IPS-18c (cell line): ENCODE measurements around the gene CRYAB.
"Not testable (repeated sequence)": the region's sequence is repeated elsewhere in the genome, so short reads cannot be mapped to it uniquely, and the experiment has no call there.

Experiments used
- H3K4me3 ChIP-seq: 2 replicates; pipeline ENCODE4 v1.7.0; 2013; ENCODE audit warnings: low read depth, mild to moderate bottlenecking, low read length, moderate library complexity; ENCODE audit not compliant: insufficient read depth
- H3K9me3 ChIP-seq: one replicate; pipeline ENCODE4 v1.6.1; 2013; ENCODE audit warnings: mild to moderate bottlenecking, low read length, moderate library complexity; ENCODE audit not compliant: control insufficient read depth, insufficient read depth

The CRYAB gene

GRCh38 chr11:111937461-111937769 is 25.8 kb upstream of the CRYAB start:
- Histone ChIP-seq H3K4me3 (peak overlapping the region; percentile 75), H3K9me3 (no peaks in the 10 kb centered on the region)

- Histone ChIP-seq H3K4me3 (peak overlapping the region; percentile 75), H3K9me3 (no peaks in the 10 kb centered on the region)
Measured at GRCh38 chr11:111936040-111936540, 24.5 kb upstream of the CRYAB start.

GRCh38 chr11:111935317-111936039 is 23.9 kb upstream of the CRYAB start:
- Histone ChIP-seq H3K9me3 (no peaks in the 10 kb centered on the region), H3K4me3 (no peak overlapping the region; the same call in 1 of the 2 replicates)

GRCh38 chr11:111934306-111934705 is 22.7 kb upstream of the CRYAB start:
- H3K4me3 ChIP-seq, result no peak overlapping the region
- H3K9me3 ChIP-seq, result no peaks in the 10 kb centered on the region

- no peaks in the 10 kb centered on the region for H3K9me3 ChIP-seq
- no peak overlapping the region for H3K4me3 ChIP-seq
Measured at GRCh38 chr11:111933872-111934271, 22.3 kb upstream of the CRYAB start.

GRCh38 chr11:111933176-111933575 is 21.6 kb upstream of the CRYAB start:
- H3K4me3 ChIP-seq, H3K9me3 ChIP-seq: not testable (repeated sequence)

GRCh38 chr11:111932611-111932950 is 21.0 kb upstream of the CRYAB start:
- Histone ChIP-seq H3K9me3 (no peaks in the 10 kb centered on the region), H3K4me3 (no peak overlapping the region)

GRCh38 chr11:111930472-111930871 is 18.9 kb upstream of the CRYAB start:
- Histone ChIP-seq H3K4me3 (no peak overlapping the region), H3K9me3 (no peaks in the 10 kb centered on the region)

- Histone ChIP-seq H3K4me3 (peak overlapping the region; percentile 56), H3K9me3 (no peaks in the 10 kb centered on the region)
Measured at GRCh38 chr11:111926505-111927391, 15.2 kb upstream of the CRYAB start.

GRCh38 chr11:111925953-111926352 is 14.4 kb upstream of the CRYAB start:
- no peaks in the 10 kb centered on the region for H3K9me3 ChIP-seq
- no peak overlapping the region for H3K4me3 ChIP-seq

GRCh38 chr11:111923951-111924350 is 12.4 kb upstream of the CRYAB start:
- Histone ChIP-seq H3K4me3 (no peak overlapping the region), H3K9me3 (no peaks in the 10 kb centered on the region)

- no peaks in the 10 kb centered on the region for H3K9me3 ChIP-seq
- no peak overlapping the region for H3K4me3 ChIP-seq
Measured at GRCh38 chr11:111923351-111923788, 11.8 kb upstream of the CRYAB start.

- H3K4me3 ChIP-seq, result no peak overlapping the region
- H3K9me3 ChIP-seq, result no peaks in the 10 kb centered on the region
Measured at GRCh38 chr11:111922803-111923202, 11.2 kb upstream of the CRYAB start.

GRCh38 chr11:111921541-111922230 is 10.1 kb upstream of the CRYAB start:
- Histone ChIP-seq H3K9me3 (no peaks in the 10 kb centered on the region), H3K4me3 (no peak overlapping the region)

- Histone ChIP-seq H3K9me3 (no peaks in the 10 kb centered on the region), H3K4me3 (no peak overlapping the region)
Measured at GRCh38 chr11:111920908-111921307, 9.3 kb upstream of the CRYAB start.

GRCh38 chr11:111918390-111919256 is 7.1 kb upstream of the CRYAB start, which contains the start of gene C11orf52:
C11orf52 (plus strand) TSS chr11:111918913; CDS start chr11:111918973, 60 bp downstream.
- Histone ChIP-seq H3K4me3 (0 out of 2 replicates have a peak within 1 kb of the TSS, but pooled peaks have one; percentile 16), H3K9me3 (no peaks in the 10 kb centered on the region)

- H3K9me3 ChIP-seq, result no peaks in the 10 kb centered on the region
- no peak overlapping the region for H3K4me3 ChIP-seq
Measured at GRCh38 chr11:111917788-111918187, 6.2 kb upstream of the CRYAB start.
